K562 (cell line): ENCODE results near the gene EPX. TPM values are rescaled to one million over a fixed set of nuclear protein-coding genes. Genes with fewer than 3 reads are reported as not detected.

ENCODE experiments used
- ARID2 ChIP-seq: fragments of 450-650 bp; IDR thresholded peaks from 2 replicates; pipeline ENCODE4 v1.6.1; 2017; ENCODE audit warnings: antibody characterized with exemption, mild to moderate bottlenecking
- ATF1 ChIP-seq, 2 experiments: fragments of 450-650 bp in 1 of 2; IDR thresholded peaks; 2 replicates each; pipeline ENCODE4 v1.6.1; 2016; ENCODE audit warnings: missing compliant biosample characterization in 1 of 2, missing genetic modification characterization in 1 of 2
- CEBPB ChIP-seq: fragments of 450-650 bp; IDR thresholded peaks from 2 replicates; pipeline ENCODE4 v1.6.1; 2016; ENCODE audit warnings: missing genetic modification characterization, missing compliant biosample characterization
- DPF2 ChIP-seq: fragments of 450-650 bp; IDR thresholded peaks from 2 replicates; pipeline ENCODE4 v1.6.1; 2016
- EGR1 ChIP-seq: fragments of 450-650 bp; conservative IDR thresholded peaks from 2 replicates; pipeline ENCODE4 v1.6.1; 2017; ENCODE audit warnings: mild to moderate bottlenecking
- ESRRB ChIP-seq: fragments of 250-450 bp; sonication (Bioruptor Pico); IDR thresholded peaks from 2 replicates; pipeline ENCODE4 v1.5.0; 2020; ENCODE audit warnings: mild to moderate bottlenecking, moderate library complexity, borderline replicate concordance
- FOS ChIP-seq: IDR thresholded peaks from 3 replicates; pipeline ENCODE4 v1.6.1; 2011; ENCODE audit not compliant: insufficient read length; ENCODE audit errors: extremely low read depth
- FOXP1 ChIP-seq: sonication (generic); formaldehyde crosslinking; IDR thresholded peaks from 2 replicates; pipeline ENCODE4 v1.8.0; 2022; ENCODE audit warnings: mild to moderate bottlenecking, missing genetic modification reagents
- HDAC2 ChIP-seq: fragments of 450-650 bp; IDR thresholded peaks from 2 replicates; pipeline ENCODE4 v1.6.1; 2016; ENCODE audit warnings: mild to moderate bottlenecking
- HMG20A ChIP-seq: fragments of 450-650 bp; formaldehyde crosslinking; conservative IDR thresholded peaks from 2 replicates; pipeline ENCODE4 v1.4.0; 2020; ENCODE audit warnings: mild to moderate bottlenecking, mixed read lengths
- MEF2A ChIP-seq: IDR thresholded peaks from 2 replicates; pipeline ENCODE4 v1.6.1; 2011; ENCODE audit warnings: low read depth, mild to moderate bottlenecking, low read length, moderate library complexity; ENCODE audit not compliant: control insufficient read depth
- MEIS2 ChIP-seq: fragments of 450-650 bp; IDR thresholded peaks from 2 replicates; pipeline ENCODE4 v1.6.1; 2014; ENCODE audit warnings: mild to moderate bottlenecking; ENCODE audit not compliant: partially characterized antibody
- NCOA1 ChIP-seq: fragments of 450-650 bp; IDR thresholded peaks from 2 replicates; pipeline ENCODE4 v1.6.1; 2016; ENCODE audit warnings: low read depth
- PTRF ChIP-seq: fragments of 450-650 bp; IDR thresholded peaks from 2 replicates; pipeline ENCODE4 v1.6.1; 2016; ENCODE audit warnings: mild to moderate bottlenecking, missing genetic modification characterization, missing compliant biosample characterization
- SIRT6 ChIP-seq: IDR thresholded peaks from one replicate; pipeline ENCODE4 v1.6.1; 2012; ENCODE audit warnings: low read depth, mild to moderate bottlenecking, control low read depth, inconsistent platforms, low read length, moderate library complexity
- SMARCE1 ChIP-seq: fragments of 450-650 bp; IDR thresholded peaks from 2 replicates; pipeline ENCODE4 v1.7.1; 2016; ENCODE audit warnings: mild to moderate bottlenecking
- SP1 ChIP-seq: sonication (generic); formaldehyde crosslinking; IDR thresholded peaks from 2 replicates; pipeline ENCODE4 v1.8.1; 2022; ENCODE audit warnings: mild to moderate bottlenecking, missing genetic modification reagents
- TEAD4 ChIP-seq, 2 experiments: sonication (generic) in 1 of 2; formaldehyde crosslinking in 1 of 2; IDR thresholded peaks; 2 replicates each; pipeline versions ENCODE4 v1.6.1 to v1.8.0; 2012 to 2022; ENCODE audit warnings: borderline replicate concordance in 1 of 2, inconsistent platforms in 1 of 2, low read length in 1 of 2, mild to moderate bottlenecking in 1 of 2, missing genetic modification reagents in 1 of 2
- TFAM ChIP-seq: fragments of 250-450 bp; sonication (Bioruptor Pico); conservative IDR thresholded peaks from 2 replicates; pipeline ENCODE4 v1.5.0; 2021; ENCODE audit warnings: mild to moderate bottlenecking, moderate library complexity
- ZNF24 ChIP-seq: fragments of 450-650 bp; IDR thresholded peaks from 2 replicates; pipeline ENCODE4 v1.6.1; 2016
- polyA plus RNA-seq, 8 experiments: library from polyadenylated mRNA; depleted of rRNA in 4 of 8; stranded (reverse) in 5 of 8; unstranded in 3 of 8; fragments of >200 nt; fragmentation: Nextera tagmentation in 2 of 8; fragmentation: Illumina TruSeq in 1 of 8; extraction: Ambion mirVana in 2 of 8; extraction: Trizol in 1 of 8; gene quantifications; 2 replicates each; pipeline versions ENCODE4 v1.2.1 to v1.2.3, GENCODE V29; 2011 to 2014; ENCODE audit warnings: inconsistent platforms in 1 of 8, missing spikeins in 1 of 8
- total RNA-seq, 7 experiments: library from RNA; depleted of rRNA in 6 of 7; stranded (reverse); fragments of >200 nt in 6 of 7; fragmentation: Illumina TruSeq in 2 of 7; extraction: Trizol in 2 of 7; gene quantifications; 2 replicates each; pipeline versions ENCODE4 v1.2.1 to v1.2.3, GENCODE V29; 2011 to 2021; ENCODE audit warnings: low replicate concordance in 1 of 7
- TF ChIP-seq, protein P1 (sequence below): sonication (generic); formaldehyde crosslinking; IDR thresholded peaks from 2 replicates; pipeline ENCODE4 v1.9.0; 2022; ENCODE audit warnings: mild to moderate bottlenecking, missing genetic modification reagents
- TF ChIP-seq, protein P2 (sequence below): fragments of 450-650 bp; IDR thresholded peaks from 2 replicates; pipeline ENCODE4 v1.6.1; 2016; ENCODE audit warnings: antibody characterized with exemption
- TF ChIP-seq, protein P3 (sequence below), 2 experiments: IDR thresholded peaks in 1 of 2; conservative IDR thresholded peaks in 1 of 2; 2 replicates each; pipeline ENCODE4 v1.6.1; 2016; ENCODE audit warnings: low read depth in 2 of 2, mild to moderate bottlenecking in 1 of 2, missing compliant biosample characterization in 1 of 2, missing genetic modification characterization in 1 of 2, moderate library complexity in 1 of 2
- TF ChIP-seq, protein P4 (sequence below), 2 experiments: IDR thresholded peaks; 2 replicates each; pipeline ENCODE4 v1.6.1; 2011; ENCODE audit warnings: borderline replicate concordance in 1 of 2, control low read depth in 1 of 2, low read depth in 1 of 2, low read length in 1 of 2, mild to moderate bottlenecking in 1 of 2, mixed read lengths in 1 of 2, moderate library complexity in 1 of 2; ENCODE audit not compliant: insufficient read depth in 1 of 2, insufficient read length in 1 of 2, poor library complexity in 1 of 2, severe bottlenecking in 1 of 2; ENCODE audit errors: extremely low read depth in 1 of 2

The EPX gene
- total and polyA plus RNA-seq, 9 of the 15 experiments (the other 6 are each of a cell fraction or from before 2014, with no cell fraction given): 0.07 to 0.33 (median 0.19) TPM; not detected in 3

DNA sequence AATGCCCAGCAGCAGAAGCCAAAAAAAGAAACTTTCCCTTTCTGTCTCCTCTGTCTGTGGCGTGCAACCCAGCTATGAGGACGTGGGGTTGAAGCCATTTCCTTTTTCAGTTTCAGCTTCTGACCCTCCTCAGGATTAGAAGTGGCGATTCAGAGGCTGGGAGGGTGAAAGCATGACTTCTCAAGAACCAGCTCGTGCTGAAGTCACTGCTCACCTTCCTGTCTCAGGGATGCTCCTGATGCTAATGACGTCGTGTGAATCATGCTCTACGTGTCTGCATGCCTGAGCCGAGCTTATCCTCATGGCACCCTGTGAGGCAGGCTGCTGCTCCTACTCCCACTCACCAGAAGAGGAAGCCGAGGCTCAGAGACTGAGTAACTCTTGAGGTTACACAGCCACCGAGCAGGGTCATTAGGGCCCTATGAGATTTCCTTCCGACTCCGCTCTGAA lies 40.2 kb downstream of the EPX start (continued):
- TF ChIP-seq HMG20A (CRISPR knock-in tag) (no peak), ARID2 (no peak), MEF2A (no peak), NCOA1 (peak; percentile 66; the same call in 1 of the 2 replicates), ZNF24 (no peak), SIRT6 (no peak), FOS (no peak), CEBPB (tag) (no peak), HDAC2 (0 out of 2 replicates have a peak, but pooled peaks have one; percentile 18), SP1 (CRISPR knock-in tag) (no peak), TFAM (CRISPR knock-in tag) (no peak), EGR1 (peak; percentile 65), PTRF (no peak), MEIS2 (peak; percentile 25), FOXP1 (no peak), ESRRB (CRISPR knock-in tag) (no peak), TEAD4 (IDR thresholded peaks at IDR 0.05; ENCODE audit: low read length) (peak; percentile 15; the same call in 1 of the 2 replicates), TEAD4 (CRISPR knock-in tag; IDR thresholded peaks at IDR 0.05; ENCODE audit: borderline replicate concordance) (no peak), DPF2 (peak; percentile 26; the same call in 1 of the 2 replicates), SMARCE1 (peak; percentile 33; the same call in 1 of the 2 replicates), ATF1 (CRISPR knock-in tag; IDR thresholded peaks at IDR 0.05) (no peak), ATF1 (tag; IDR thresholded peaks at IDR 0.05) (peak; percentile 82)
- TF ChIP-seq, protein P1, sequence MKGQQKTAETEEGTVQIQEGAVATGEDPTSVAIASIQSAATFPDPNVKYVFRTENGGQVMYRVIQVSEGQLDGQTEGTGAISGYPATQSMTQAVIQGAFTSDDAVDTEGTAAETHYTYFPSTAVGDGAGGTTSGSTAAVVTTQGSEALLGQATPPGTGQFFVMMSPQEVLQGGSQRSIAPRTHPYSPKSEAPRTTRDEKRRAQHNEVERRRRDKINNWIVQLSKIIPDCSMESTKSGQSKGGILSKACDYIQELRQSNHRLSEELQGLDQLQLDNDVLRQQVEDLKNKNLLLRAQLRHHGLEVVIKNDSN (CRISPR knock-in tag): no peak
- TF ChIP-seq, protein P2, sequence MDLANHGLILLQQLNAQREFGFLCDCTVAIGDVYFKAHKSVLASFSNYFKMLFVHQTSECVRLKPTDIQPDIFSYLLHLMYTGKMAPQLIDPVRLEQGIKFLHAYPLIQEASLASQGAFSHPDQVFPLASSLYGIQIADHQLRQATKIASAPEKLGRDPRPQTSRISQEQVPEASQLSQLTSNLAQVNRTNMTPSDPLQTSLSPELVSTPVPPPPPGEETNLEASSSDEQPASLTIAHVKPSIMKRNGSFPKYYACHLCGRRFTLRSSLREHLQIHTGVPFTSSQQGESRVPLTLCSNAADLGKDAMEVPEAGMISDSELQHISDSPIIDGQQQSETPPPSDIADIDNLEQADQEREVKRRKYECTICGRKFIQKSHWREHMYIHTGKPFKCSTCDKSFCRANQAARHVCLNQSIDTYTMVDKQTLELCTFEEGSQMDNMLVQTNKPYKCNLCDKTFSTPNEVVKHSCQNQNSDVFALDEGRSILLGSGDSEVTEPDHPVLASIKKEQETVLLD: no peak
- TF ChIP-seq, protein P3, sequence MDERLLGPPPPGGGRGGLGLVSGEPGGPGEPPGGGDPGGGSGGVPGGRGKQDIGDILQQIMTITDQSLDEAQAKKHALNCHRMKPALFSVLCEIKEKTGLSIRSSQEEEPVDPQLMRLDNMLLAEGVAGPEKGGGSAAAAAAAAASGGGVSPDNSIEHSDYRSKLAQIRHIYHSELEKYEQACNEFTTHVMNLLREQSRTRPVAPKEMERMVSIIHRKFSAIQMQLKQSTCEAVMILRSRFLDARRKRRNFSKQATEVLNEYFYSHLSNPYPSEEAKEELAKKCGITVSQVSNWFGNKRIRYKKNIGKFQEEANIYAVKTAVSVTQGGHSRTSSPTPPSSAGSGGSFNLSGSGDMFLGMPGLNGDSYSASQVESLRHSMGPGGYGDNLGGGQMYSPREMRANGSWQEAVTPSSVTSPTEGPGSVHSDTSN (CRISPR knock-in tag; IDR thresholded peaks at IDR 0.05; ENCODE audit: low read depth): no peak
- TF ChIP-seq, protein P3 (tag; conservative IDR thresholded peaks at IDR 0.05; ENCODE audit: low read depth): no peak
- TF ChIP-seq, protein P4, sequence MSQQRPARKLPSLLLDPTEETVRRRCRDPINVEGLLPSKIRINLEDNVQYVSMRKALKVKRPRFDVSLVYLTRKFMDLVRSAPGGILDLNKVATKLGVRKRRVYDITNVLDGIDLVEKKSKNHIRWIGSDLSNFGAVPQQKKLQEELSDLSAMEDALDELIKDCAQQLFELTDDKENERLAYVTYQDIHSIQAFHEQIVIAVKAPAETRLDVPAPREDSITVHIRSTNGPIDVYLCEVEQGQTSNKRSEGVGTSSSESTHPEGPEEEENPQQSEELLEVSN (IDR thresholded peaks at IDR 0.05; ENCODE audit: borderline replicate concordance in 1 of 2, extremely low read depth in 1 of 2, insufficient read depth in 1 of 2, insufficient read length in 1 of 2, low read depth in 1 of 2, low read length in 1 of 2, poor library complexity in 1 of 2, severe bottlenecking in 1 of 2): peak; percentile 24 to 28
